Measurements from ENCODE around the gene NCBP2. TPM values are rescaled to one million over a fixed set of nuclear protein-coding genes. Genes with fewer than 3 reads are reported as not detected.

NCBP2 gene
- total RNA-seq, 1 experiment from 2014 or later, result 120 TPM

GRCh38 chr3:196954832-196955231, 12.5 kb upstream of the NCBP2 start:
- no peak overlapping the region for H3K4ac ChIP-seq (ENCODE audit: low read depth, low read length)
- H3K18ac ChIP-seq (ENCODE audit: insufficient read length, low read depth, low read length), result no peak overlapping the region
- no peaks in the 10 kb centered on the region for H3K23me2 ChIP-seq (ENCODE audit: insufficient read length, low read depth, low read length, poor library complexity, severe bottlenecking)
- H3K36me3 Mint-ChIP-seq (ENCODE audit: insufficient read depth in 1 of 3, low read depth in 3 of 3), result no peaks in the 10 kb centered on the region
- no peak for DNase-seq
- H4K5ac ChIP-seq (ENCODE audit: insufficient read length, low read depth, low read length), result no peak overlapping the region
- no peaks in the 10 kb centered on the region for H4K20me1 ChIP-seq (ENCODE audit: control insufficient read depth, insufficient read depth, insufficient read length)
- H2AFZ ChIP-seq (ENCODE audit: low read length), result no peak overlapping the region
- H4K8ac ChIP-seq (replicated peaks; ENCODE audit: insufficient read length, low read depth, low read length), result no peak overlapping the region
- no peak overlapping the region for H3K14ac ChIP-seq (ENCODE audit: insufficient read depth, low read length)
- no CpG with 5 or more reads among the region's 7 CpGs for WGBS (ENCODE audit: extremely low coverage, insufficient read length, low lambda C conversion rate)
- no peak overlapping the region for H2BK20ac ChIP-seq (ENCODE audit: low read depth, low read length, poor library complexity, severe bottlenecking)
- TF ChIP-seq, protein P1, sequence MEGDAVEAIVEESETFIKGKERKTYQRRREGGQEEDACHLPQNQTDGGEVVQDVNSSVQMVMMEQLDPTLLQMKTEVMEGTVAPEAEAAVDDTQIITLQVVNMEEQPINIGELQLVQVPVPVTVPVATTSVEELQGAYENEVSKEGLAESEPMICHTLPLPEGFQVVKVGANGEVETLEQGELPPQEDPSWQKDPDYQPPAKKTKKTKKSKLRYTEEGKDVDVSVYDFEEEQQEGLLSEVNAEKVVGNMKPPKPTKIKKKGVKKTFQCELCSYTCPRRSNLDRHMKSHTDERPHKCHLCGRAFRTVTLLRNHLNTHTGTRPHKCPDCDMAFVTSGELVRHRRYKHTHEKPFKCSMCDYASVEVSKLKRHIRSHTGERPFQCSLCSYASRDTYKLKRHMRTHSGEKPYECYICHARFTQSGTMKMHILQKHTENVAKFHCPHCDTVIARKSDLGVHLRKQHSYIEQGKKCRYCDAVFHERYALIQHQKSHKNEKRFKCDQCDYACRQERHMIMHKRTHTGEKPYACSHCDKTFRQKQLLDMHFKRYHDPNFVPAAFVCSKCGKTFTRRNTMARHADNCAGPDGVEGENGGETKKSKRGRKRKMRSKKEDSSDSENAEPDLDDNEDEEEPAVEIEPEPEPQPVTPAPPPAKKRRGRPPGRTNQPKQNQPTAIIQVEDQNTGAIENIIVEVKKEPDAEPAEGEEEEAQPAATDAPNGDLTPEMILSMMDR (conservative IDR thresholded peaks at IDR 0.05), result no peak
- no peak overlapping the region for H4K91ac ChIP-seq (ENCODE audit: insufficient read length, low read depth, low read length)
- no peak overlapping the region for H2BK120ac ChIP-seq (ENCODE audit: low read depth, low read length, poor library complexity, severe bottlenecking)
- no peaks in the 10 kb centered on the region for H3K27me3 ChIP-seq (ENCODE audit: insufficient read depth, low read length)
- H2BK5ac ChIP-seq (ENCODE audit: insufficient read length, low read length), result no peak overlapping the region
- H2BK12ac ChIP-seq (ENCODE audit: insufficient read length, low read depth, low read length), result no peak overlapping the region
- H2BK15ac ChIP-seq (ENCODE audit: low read depth, low read length), result no peak overlapping the region
- H3K79me1 ChIP-seq (ENCODE audit: insufficient read depth, low read depth, low read length, poor library complexity, severe bottlenecking), result no peaks in the 10 kb centered on the region
- no peaks in the 10 kb centered on the region for H3K4me1 ChIP-seq (ENCODE audit: insufficient read depth, low read length)
- H3T11ph ChIP-seq (ENCODE audit: low read length), result no peak overlapping the region
- no peaks in the 10 kb centered on the region for H3K79me2 ChIP-seq (ENCODE audit: insufficient read depth, low read length)
- no peaks in the 10 kb centered on the region for H3K9me3 Mint-ChIP-seq
- H2AK5ac ChIP-seq (ENCODE audit: insufficient read length, low read length), result no peak overlapping the region
- no peak overlapping the region for H3K56ac ChIP-seq (ENCODE audit: insufficient read length, low read depth, low read length)
- H3K27ac Mint-ChIP-seq, result no peak overlapping the region
- H3K4me3 Mint-ChIP-seq, result no peak overlapping the region
- no peak overlapping the region for H3K9ac ChIP-seq (ENCODE audit: extremely low read depth, insufficient read length, low read length)
- H3K4me1 Mint-ChIP-seq, result no peaks in the 10 kb centered on the region
- no peaks in the 10 kb centered on the region for H3K9me3 ChIP-seq (ENCODE audit: control insufficient read depth, low read depth, low read length)
- H3K23ac ChIP-seq (ENCODE audit: insufficient read length, low read depth, low read length), result no peak overlapping the region
- H3K4me2 ChIP-seq (ENCODE audit: insufficient read depth, insufficient read length, low read length), result no peak overlapping the region
- H3K27ac ChIP-seq (ENCODE audit: insufficient read length, low read depth, low read length), result no peak overlapping the region
- H3K27me3 Mint-ChIP-seq (ENCODE audit: low read depth), result peaks cover 31% of the 10 kb centered on the region
